B cell (primary cell): ENCODE data around the gene OLFML1. TPM values are rescaled to one million over a fixed set of nuclear protein-coding genes. Genes with fewer than 3 reads are reported as not detected.

Experiments
- ATAC-seq: fragments of 200-7000 bp; cut with Tn5 transposase; one replicate; pipeline ENCODE4 v1.10.0; 2021; ENCODE audit warnings: low read depth, mild to moderate bottlenecking, moderate number of reproducible peaks, moderate library complexity
- CTCF ChIA-PET: fragments of 350-600 bp; sonication (Branson Sonifier 250); formaldehyde crosslinking; loops from one replicate; lab custom pipeline; 2021; ENCODE audit warnings: antibody characterized with exemption, inconsistent platforms; lab: Charles Lee
- POLR2A ChIA-PET: fragments of 350-600 bp; sonication (Branson Sonifier 250); formaldehyde crosslinking; loops from one replicate; lab custom pipeline; 2021; ENCODE audit warnings: antibody characterized with exemption; lab: Charles Lee
- DNase-seq: peaks from one replicate; pipeline ENCODE4 v3.0.0; 2013
- H2AFZ ChIP-seq: 2 replicates; pipeline ENCODE4 v1.6.1; 2012; ENCODE audit warnings: mild to moderate bottlenecking, low read depth, low read length; ENCODE audit not compliant: insufficient read depth, poor library complexity, severe bottlenecking
- H3K27ac ChIP-seq, 2 donors: 1 replicate in 1 of 2; 2 replicates in 1 of 2; pipeline ENCODE4 v1.5.1; 2012 to 2013; ENCODE audit warnings: low read length in 2 of 2, mild to moderate bottlenecking in 2 of 2, moderate library complexity in 1 of 2
- H3K27me3 ChIP-seq, 4 experiments: fragments of 200-600 bp in 1 of 4; sonication (generic) in 1 of 4; replicated peaks in 1 of 4; 1 replicate in 2 of 4; 2 replicates in 2 of 4; pipeline versions ENCODE4 v1.6.1 to v1.7.0; 2013 to 2016; ENCODE audit warnings: low read length in 3 of 4, mild to moderate bottlenecking in 2 of 4, mixed read lengths in 1 of 4, moderate library complexity in 1 of 4; ENCODE audit not compliant: insufficient read depth in 4 of 4, control insufficient read depth in 3 of 4; ENCODE audit errors: control extremely low read depth in 1 of 4
- H3K36me3 ChIP-seq, 2 experiments: replicated peaks in 1 of 2; 1 replicate in 1 of 2; 2 replicates in 1 of 2; pipeline versions ENCODE4 v1.6.1 to v1.7.1; 2013; ENCODE audit warnings: low read length in 1 of 2; ENCODE audit not compliant: insufficient read depth in 2 of 2, control insufficient read depth in 1 of 2; ENCODE audit errors: control extremely low read depth in 1 of 2, extremely low read depth in 1 of 2
- H3K4me1 ChIP-seq, 2 donors: fragments of 200-600 bp in 1 of 2; sonication (generic) in 1 of 2; 1 replicate in 1 of 2; 2 replicates in 1 of 2; pipeline versions ENCODE4 v1.5.1 to v1.6.1; 2013 to 2017; ENCODE audit warnings: low read length in 2 of 2; ENCODE audit not compliant: control insufficient read depth in 2 of 2, insufficient read depth in 2 of 2
- H3K4me2 ChIP-seq: replicated peaks from 2 replicates; pipeline ENCODE3; 2012; ENCODE audit warnings: mild to moderate bottlenecking, low read depth, low read length; ENCODE audit not compliant: poor library complexity, severe bottlenecking
- H3K4me3 ChIP-seq, 5 experiments: fragments of 200-600 bp in 1 of 5; sonication (generic) in 1 of 5; 1 replicate in 3 of 5; 2 replicates in 2 of 5; pipeline versions ENCODE4 v1.5.1 to v1.7.0; 2011 to 2016; ENCODE audit warnings: low read length in 4 of 5, mild to moderate bottlenecking in 4 of 5, low read depth in 2 of 5, control low read depth in 1 of 5, moderate library complexity in 1 of 5; ENCODE audit not compliant: insufficient read depth in 1 of 5; ENCODE audit errors: control extremely low read depth in 1 of 5, extremely low read depth in 1 of 5
- H3K79me2 ChIP-seq: fragments of 200-600 bp; sonication (generic); one replicate; pipeline ENCODE4 v1.6.0; 2016; ENCODE audit warnings: low read length; ENCODE audit not compliant: control insufficient read depth, insufficient read depth
- H3K9ac ChIP-seq: fragments of 200-600 bp; sonication (generic); 2 replicates; pipeline ENCODE4 v1.6.1; 2017; ENCODE audit warnings: mild to moderate bottlenecking, low read length, moderate library complexity
- H3K9me3 ChIP-seq, 3 donors: one replicate each; pipeline versions ENCODE4 v1.6.1 to v1.7.1; 2013; ENCODE audit warnings: low read length in 2 of 3; ENCODE audit not compliant: control insufficient read depth in 2 of 3, insufficient read depth in 1 of 3; ENCODE audit errors: control extremely low read depth in 1 of 3
- H4K20me1 ChIP-seq: 2 replicates; pipeline ENCODE4 v1.6.0; 2012; ENCODE audit warnings: mild to moderate bottlenecking, low read length; ENCODE audit not compliant: insufficient read depth, control insufficient read depth, poor library complexity, severe bottlenecking
- H3K27ac Mint-ChIP-seq: one replicate; pipeline ENCODE4 v1.8.0; 2021; ENCODE audit warnings: mixed read lengths
- H3K27me3 Mint-ChIP-seq: one replicate; pipeline ENCODE4 v1.8.0; 2021; ENCODE audit warnings: mixed read lengths
- H3K4me1 Mint-ChIP-seq: one replicate; pipeline ENCODE4 v1.8.0; 2021; ENCODE audit warnings: mixed read lengths
- H3K4me3 Mint-ChIP-seq: one replicate; pipeline ENCODE4 v1.8.0; 2021; ENCODE audit warnings: mixed read lengths
- H3K9me3 Mint-ChIP-seq: one replicate; pipeline ENCODE4 v1.8.0; 2022; ENCODE audit warnings: mixed read lengths; ENCODE audit not compliant: insufficient read depth
- EZH2 ChIP-seq: IDR thresholded peaks from 2 replicates; pipeline ENCODE4 v1.6.1; 2012; ENCODE audit warnings: borderline replicate concordance, low read depth, mild to moderate bottlenecking, moderate library complexity, low read length; ENCODE audit not compliant: insufficient read depth, poor library complexity, severe bottlenecking
- WGBS: methylation state at CpG from one replicate; pipeline ENCODE4 v1.1.5; 2013; ENCODE audit warnings: missing lambda C conversion rate; ENCODE audit not compliant: insufficient coverage; 5-methylcytosine and 5-hydroxymethylcytosine counted together
- intact Hi-C: fragments of 100-400 bp; cut with micrococcal nuclease; formaldehyde crosslinking; loops from one replicate; pipeline ENCODE4 v1.10.0; 2022
- polyA plus RNA-seq: library from polyadenylated mRNA; depleted of rRNA; stranded (reverse); fragments of >200 nt; gene quantifications from 2 replicates; pipeline ENCODE4 v1.2.3, GENCODE V29; 2012
- total RNA-seq, 2 donors: library from RNA; stranded (reverse); fragments of 120-200 nt in 1 of 2; gene quantifications; 1 replicate in 1 of 2; 2 replicates in 1 of 2; pipeline versions ENCODE4 v1.2.3 to v1.2.4, GENCODE V29; 2013 to 2022
- TF ChIP-seq, protein P1 (sequence below): fragments of 200-600 bp; IDR thresholded peaks from one replicate; pipeline ENCODE4 v1.8.0; 2022; ENCODE audit warnings: antibody characterized with exemption, mild to moderate bottlenecking

OLFML1 gene
- total and polyA plus RNA-seq, 2 donors (not counting 1 experiment from before 2014, with no cell fraction given) = not detected

GRCh38 chr11:7444091-7444981 lies 41.0 kb upstream of the OLFML1 start:
- 88% methylated on average over 5 of the region's 6 CpGs for WGBS
- Mint-ChIP-seq H3K4me1 (peaks cover 1% of the 10 kb centered on the region), H3K27me3 (no peaks in the 10 kb centered on the region), H3K27ac (no peak overlapping the region), H3K9me3 (no peaks in the 10 kb centered on the region), H3K4me3 (no peak overlapping the region)
- Histone ChIP-seq H2AFZ (no peak overlapping the region), H3K4me2 (no peak overlapping the region), H3K27ac (no peak overlapping the region), H3K4me3 (no peak overlapping the region), H3K36me3 (peaks cover 0 to 7% of the 10 kb centered on the region in 2 experiments), H4K20me1 (no peaks in the 10 kb centered on the region), H3K9ac (no peak overlapping the region), H3K9me3 (no peaks in the 10 kb centered on the region), H3K27me3 (no peaks in the 10 kb centered on the region), H3K4me1 (no peaks in the 10 kb centered on the region), H3K79me2 (no peaks in the 10 kb centered on the region)
- TF ChIP-seq, protein P1, sequence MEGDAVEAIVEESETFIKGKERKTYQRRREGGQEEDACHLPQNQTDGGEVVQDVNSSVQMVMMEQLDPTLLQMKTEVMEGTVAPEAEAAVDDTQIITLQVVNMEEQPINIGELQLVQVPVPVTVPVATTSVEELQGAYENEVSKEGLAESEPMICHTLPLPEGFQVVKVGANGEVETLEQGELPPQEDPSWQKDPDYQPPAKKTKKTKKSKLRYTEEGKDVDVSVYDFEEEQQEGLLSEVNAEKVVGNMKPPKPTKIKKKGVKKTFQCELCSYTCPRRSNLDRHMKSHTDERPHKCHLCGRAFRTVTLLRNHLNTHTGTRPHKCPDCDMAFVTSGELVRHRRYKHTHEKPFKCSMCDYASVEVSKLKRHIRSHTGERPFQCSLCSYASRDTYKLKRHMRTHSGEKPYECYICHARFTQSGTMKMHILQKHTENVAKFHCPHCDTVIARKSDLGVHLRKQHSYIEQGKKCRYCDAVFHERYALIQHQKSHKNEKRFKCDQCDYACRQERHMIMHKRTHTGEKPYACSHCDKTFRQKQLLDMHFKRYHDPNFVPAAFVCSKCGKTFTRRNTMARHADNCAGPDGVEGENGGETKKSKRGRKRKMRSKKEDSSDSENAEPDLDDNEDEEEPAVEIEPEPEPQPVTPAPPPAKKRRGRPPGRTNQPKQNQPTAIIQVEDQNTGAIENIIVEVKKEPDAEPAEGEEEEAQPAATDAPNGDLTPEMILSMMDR = no peak
- TF ChIP-seq EZH2 = no peak
- POLR2A ChIA-PET = no interaction called here
- CTCF ChIA-PET = interaction anchor here (0.7 to 5.9 kb wide), 8 partner anchors 8 to 346 kb away, joined by 3 to 104 read pairs (median 4); partner anchors contain the start of gene PPFIBP2
- intact Hi-C loops = loop anchor here (5.0 kb wide), 1 partner anchor 53 kb away; no protein-coding TSS in a partner anchor
- ATAC-seq (no peak), DNase-seq (no peak)

DNA sequence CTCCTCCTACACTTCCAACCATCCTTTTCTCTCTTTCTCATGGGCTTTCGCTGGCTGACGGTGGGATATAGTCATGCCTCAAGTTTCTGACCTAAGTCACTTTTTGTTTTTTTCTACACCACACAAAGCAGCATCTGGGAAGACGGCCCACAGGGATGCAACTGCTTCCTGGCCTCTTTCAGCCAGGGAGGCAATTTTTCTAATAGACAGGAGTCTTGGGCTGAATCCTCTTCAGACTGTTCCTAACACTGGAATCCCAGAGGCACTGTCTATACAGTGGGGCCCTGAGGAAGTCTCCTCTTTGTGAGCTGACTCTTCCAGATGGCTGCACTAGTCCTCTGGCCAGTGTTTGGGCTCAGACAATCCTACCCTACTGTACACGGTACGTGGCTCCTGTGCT lies 39.7 kb upstream of the OLFML1 start:
- Mint-ChIP-seq H3K4me3 (no peak overlapping the region), H3K27ac (no peak overlapping the region), H3K27me3 (no peaks in the 10 kb centered on the region), H3K4me1 (peaks cover 1% of the 10 kb centered on the region), H3K9me3 (no peaks in the 10 kb centered on the region)
- Histone ChIP-seq H3K27me3 (no peaks in the 10 kb centered on the region), H3K9me3 (no peaks in the 10 kb centered on the region), H3K4me1 (no peaks in the 10 kb centered on the region), H3K36me3 (no peaks in the 10 kb centered on the region), H3K4me2 (no peak overlapping the region), H4K20me1 (no peaks in the 10 kb centered on the region), H3K9ac (no peak overlapping the region), H3K4me3 (no peak overlapping the region), H2AFZ (no peak overlapping the region), H3K79me2 (no peaks in the 10 kb centered on the region), H3K27ac (no peak overlapping the region)
- 94% methylated on average over 4 of the region's 5 CpGs for WGBS
- DNase-seq (no peak), ATAC-seq (no peak)
- intact Hi-C loops = no loop called here
- ChIA-PET POLR2A (no interaction called here), CTCF (interaction anchor here (1.0 to 1.9 kb wide), 3 partner anchors 9 to 211 kb away, joined by 3 to 5 read pairs (median 4); no protein-coding TSS in a partner anchor)
- no peak for TF ChIP-seq EZH2
- TF ChIP-seq, protein P1 = no peak
